Lower lobe of right lung (tissue), 2 donors: ENCODE results near the gene FHIP2A. TPM values are rescaled to one million over a fixed set of nuclear protein-coding genes. Genes with fewer than 3 reads are reported as not detected.

Experiments
- ATAC-seq, 2 donors: fragments of 200-7000 bp; cut with Tn5 transposase; one replicate each; pipeline ENCODE4 v1.9.1; 2020 to 2022; ENCODE audit warnings: mild to moderate bottlenecking in 2 of 2, moderate library complexity in 2 of 2
- DNase-seq: peaks from one replicate; pipeline ENCODE4 v3.0.0-alpha.2; 2020
- H3K27ac ChIP-seq: fragments of 200-600 bp; one replicate; pipeline ENCODE4 v1.8.0; 2022
- H3K27me3 ChIP-seq: fragments of 200-600 bp; one replicate; pipeline ENCODE4 v1.8.0; 2022; ENCODE audit warnings: low read depth
- H3K36me3 ChIP-seq: fragments of 200-600 bp; one replicate; pipeline ENCODE4 v1.8.0; 2022; ENCODE audit warnings: mild to moderate bottlenecking
- H3K4me1 ChIP-seq: fragments of 200-600 bp; one replicate; pipeline ENCODE4 v1.8.0; 2022
- H3K4me3 ChIP-seq: fragments of 200-600 bp; one replicate; pipeline ENCODE4 v1.8.0; 2022; ENCODE audit warnings: mild to moderate bottlenecking
- H3K9me3 ChIP-seq: fragments of 200-600 bp; one replicate; pipeline ENCODE4 v1.8.0; 2022
- CTCF ChIP-seq: fragments of 200-600 bp; IDR thresholded peaks from one replicate; pipeline ENCODE4 v1.8.0; 2022; ENCODE audit warnings: antibody characterized with exemption, mild to moderate bottlenecking
- intact Hi-C: fragments of 100-400 bp; cut with DNase I; formaldehyde crosslinking; loops from one replicate; pipeline ENCODE4 v1.11.0; 2022
- total RNA-seq: library from RNA; stranded (reverse); fragmentation: NEBNext Ultra II Directional; extraction: Animal tissue kit (Norgen Biotek cat#: 25700); gene quantifications from one replicate; pipeline ENCODE4 v1.2.1, GENCODE V29; 2021
- donor health status: DM: no; HTN: yes; CAD: no; lungs with severe emphysema.

FHIP2A gene
- total RNA-seq, 1 donor from 2014 or later = 23.6 TPM

- no peak for DNase-seq
- Histone ChIP-seq H3K4me3 (no peak overlapping the region), H3K9me3 (no peaks in the 10 kb centered on the region), H3K27ac (no peak overlapping the region), H3K27me3 (no peaks in the 10 kb centered on the region), H3K36me3 (peaks cover 91% of the 10 kb centered on the region), H3K4me1 (no peaks in the 10 kb centered on the region)
- intact Hi-C loops = no loop called here
- no peak for TF ChIP-seq CTCF
- ATAC-seq = no peak
Observed at GRCh38 chr10:114857922-114858629, 36.5 kb downstream of the FHIP2A start.

GRCh38 chr10:114859222-114859621 lies 37.6 kb downstream of the FHIP2A start:
- H3K27ac ChIP-seq = no peak overlapping the region
- no peaks in the 10 kb centered on the region for H3K9me3 ChIP-seq
- no peak for TF ChIP-seq CTCF
- DNase-seq (no peak), ATAC-seq (no peak)
- H3K36me3 ChIP-seq = peaks cover 85% of the 10 kb centered on the region
- H3K27me3 ChIP-seq = no peaks in the 10 kb centered on the region
- no peaks in the 10 kb centered on the region for H3K4me1 ChIP-seq
- intact Hi-C loops = no loop called here
- no peak overlapping the region for H3K4me3 ChIP-seq

GRCh38 chr10:114862456-114862855 lies 40.9 kb downstream of the FHIP2A start:
- no peak overlapping the region for H3K4me3 ChIP-seq
- no peak for DNase-seq
- no peak for TF ChIP-seq CTCF
- H3K27ac ChIP-seq = no peak overlapping the region
- ATAC-seq = no peak
- no peaks in the 10 kb centered on the region for H3K27me3 ChIP-seq
- H3K4me1 ChIP-seq = no peaks in the 10 kb centered on the region
- peaks cover 65% of the 10 kb centered on the region for H3K36me3 ChIP-seq
- intact Hi-C loops = no loop called here
- H3K9me3 ChIP-seq = no peaks in the 10 kb centered on the region

- TF ChIP-seq CTCF = no peak
- ATAC-seq = no peak
- intact Hi-C loops = no loop called here
Observed at GRCh38 chr10:114867365-114867764, 45.8 kb downstream of the FHIP2A start.

GRCh38 chr10:114868870-114869519 lies 47.4 kb downstream of the FHIP2A start:
- intact Hi-C loops = no loop called here
- Histone ChIP-seq H3K36me3 (peaks cover 15% of the 10 kb centered on the region), H3K4me3 (no peak overlapping the region), H3K9me3 (no peaks in the 10 kb centered on the region), H3K4me1 (no peaks in the 10 kb centered on the region), H3K27ac (no peak overlapping the region), H3K27me3 (no peaks in the 10 kb centered on the region)
- ATAC-seq (no peak), DNase-seq (no peak)
- no peak for TF ChIP-seq CTCF

More at GRCh38 chr10:114867365-114867764, 45.8 kb downstream of the FHIP2A start:
- Histone ChIP-seq H3K9me3 (no peaks in the 10 kb centered on the region), H3K27me3 (no peaks in the 10 kb centered on the region), H3K36me3 (peaks cover 25% of the 10 kb centered on the region), H3K27ac (no peak overlapping the region), H3K4me1 (no peaks in the 10 kb centered on the region), H3K4me3 (no peak overlapping the region)
- DNase-seq = no peak
